ENCODE measurements around the gene EXOC3L1. TPM values are rescaled to one million over a fixed set of nuclear protein-coding genes. Genes with fewer than 3 reads are reported as not detected.

EXOC3L1 gene
- total and polyA plus RNA-seq, 2 of the 4 experiments (the other 2 are of a cell fraction), result not detected

Small RNA genes within 50 kb of the gene (microRNA-seq; reads per million reads assigned to microRNA genes)
- 12.4 to 142 reads per million in 2 experiments for gene MIR328 (ENCODE audit: insufficient read depth in 1 of 2, insufficient read length in 1 of 2, unreplicated experiment in 1 of 2)

Small RNA genes within 50 kb of the gene (small RNA-seq; reads per million reads assigned to genes)
- gene MIR328, result 0 to 9.5 (median 3.0) reads per million in 5 experiments

Other genes with a start within 250 kb of the EXOC3L1 start
- gene CES3, start 228.9 kb downstream of the EXOC3L1 start, total RNA-seq (2012; rRNA removed), result under 0.01 TPM in 1 of 2 replicates, not detected in the other
- gene CES3, start 228.9 kb downstream of the EXOC3L1 start, polyA plus RNA-seq (2012; rRNA removed), result 0.03 and 0.06 TPM in 2 replicates
- 0.72 and 0.83 TPM in 2 replicates for gene CES4A, start 201.5 kb downstream of the EXOC3L1 start, total RNA-seq (2012; rRNA removed)
- gene CES4A, start 201.5 kb downstream of the EXOC3L1 start, polyA plus RNA-seq (2012; rRNA removed), result 4.0 and 4.7 TPM in 2 replicates
- gene CBFB, start 161.0 kb downstream of the EXOC3L1 start, total RNA-seq (2012; rRNA removed), result 48.0 and 110 TPM in 2 replicates
- 39.8 and 44.2 TPM in 2 replicates for gene CBFB, start 161.0 kb downstream of the EXOC3L1 start, polyA plus RNA-seq (2012; rRNA removed)
- gene PHAF1, start 80.2 kb downstream of the EXOC3L1 start, total RNA-seq (2012; rRNA removed), result 13.1 and 14.0 TPM in 2 replicates
- gene PHAF1, start 80.2 kb downstream of the EXOC3L1 start, polyA plus RNA-seq (2012; rRNA removed), result 19.8 and 22.5 TPM in 2 replicates
- gene B3GNT9, start 39.1 kb downstream of the EXOC3L1 start, total RNA-seq (2012; rRNA removed), result 5.0 and 5.3 TPM in 2 replicates
- 12.0 and 13.3 TPM in 2 replicates for gene B3GNT9, start 39.1 kb downstream of the EXOC3L1 start, polyA plus RNA-seq (2012; rRNA removed)
- gene TRADD, start 30.2 kb downstream of the EXOC3L1 start, total RNA-seq (2012; rRNA removed), result 8.1 and 8.6 TPM in 2 replicates
- gene TRADD, start 30.2 kb downstream of the EXOC3L1 start, polyA plus RNA-seq (2012; rRNA removed), result 14.6 and 18.6 TPM in 2 replicates
- 1.9 and 2.3 TPM in 2 replicates for gene FBXL8, start 30.2 kb downstream of the EXOC3L1 start, total RNA-seq (2012; rRNA removed)
- gene FBXL8, start 30.2 kb downstream of the EXOC3L1 start, polyA plus RNA-seq (2012; rRNA removed), result 12.5 and 14.5 TPM in 2 replicates
- gene HSF4, start 25.4 kb downstream of the EXOC3L1 start, total RNA-seq (2012; rRNA removed), result 0.54 and 0.83 TPM in 2 replicates
- 6.7 and 7.5 TPM in 2 replicates for gene HSF4, start 25.4 kb downstream of the EXOC3L1 start, polyA plus RNA-seq (2012; rRNA removed)
- gene NOL3, start 19.6 kb downstream of the EXOC3L1 start, total RNA-seq (2012; rRNA removed), result 5.0 and 6.1 TPM in 2 replicates
- 16.9 and 17.2 TPM in 2 replicates for gene NOL3, start 19.6 kb downstream of the EXOC3L1 start, polyA plus RNA-seq (2012; rRNA removed)
- gene MATCAP1, start 6.2 kb downstream of the EXOC3L1 start, total RNA-seq (2012; rRNA removed), result 7.5 and 8.2 TPM in 2 replicates
- gene MATCAP1, start 6.2 kb downstream of the EXOC3L1 start, polyA plus RNA-seq (2012; rRNA removed), result 43.9 and 47.3 TPM in 2 replicates
- gene E2F4, start 2.0 kb upstream of the EXOC3L1 start, total RNA-seq (2012; rRNA removed), result 57.5 and 63.4 TPM in 2 replicates
- 103 and 106 TPM in 2 replicates for gene E2F4, start 2.0 kb upstream of the EXOC3L1 start, polyA plus RNA-seq (2012; rRNA removed)
- gene ELMO3, start 9.0 kb upstream of the EXOC3L1 start, total RNA-seq (2012; rRNA removed), result 0.28 and 0.36 TPM in 2 replicates
- 1.6 and 1.9 TPM in 2 replicates for gene ELMO3, start 9.0 kb upstream of the EXOC3L1 start, polyA plus RNA-seq (2012; rRNA removed)
- gene TMEM208, start 37.0 kb upstream of the EXOC3L1 start, total RNA-seq (2012; rRNA removed), result 41.7 and 65.6 TPM in 2 replicates
- 66.5 and 68.8 TPM in 2 replicates for gene TMEM208, start 37.0 kb upstream of the EXOC3L1 start, polyA plus RNA-seq (2012; rRNA removed)
- 13.1 and 13.8 TPM in 2 replicates for gene FHOD1, start 57.3 kb upstream of the EXOC3L1 start, total RNA-seq (2012; rRNA removed)
- 64.0 and 71.4 TPM in 2 replicates for gene FHOD1, start 57.3 kb upstream of the EXOC3L1 start, polyA plus RNA-seq (2012; rRNA removed)
- gene SLC9A5, start 58.8 kb upstream of the EXOC3L1 start, total RNA-seq (2012; rRNA removed), result 1.8 and 2.5 TPM in 2 replicates
- gene SLC9A5, start 58.8 kb upstream of the EXOC3L1 start, polyA plus RNA-seq (2012; rRNA removed), result 5.4 and 5.7 TPM in 2 replicates
- 8.3 and 14.0 TPM in 2 replicates for gene PLEKHG4, start 89.4 kb upstream of the EXOC3L1 start, total RNA-seq (2012; rRNA removed)
- 50.7 and 56.8 TPM in 2 replicates for gene PLEKHG4, start 89.4 kb upstream of the EXOC3L1 start, polyA plus RNA-seq (2012; rRNA removed)
- under 0.01 TPM in 1 of 2 replicates, not detected in the other for gene KCTD19, start 136.6 kb upstream of the EXOC3L1 start, total RNA-seq (2012; rRNA removed)
- 0.07 and 0.36 TPM in 2 replicates for gene KCTD19, start 136.6 kb upstream of the EXOC3L1 start, polyA plus RNA-seq (2012; rRNA removed)
- 0.18 TPM in 1 of 2 replicates, not detected in the other for gene LRRC36, start 136.7 kb upstream of the EXOC3L1 start, total RNA-seq (2012; rRNA removed)
- gene LRRC36, start 136.7 kb upstream of the EXOC3L1 start, polyA plus RNA-seq (2012; rRNA removed), result 0.20 and 0.29 TPM in 2 replicates
- 0.54 and 0.56 TPM in 2 replicates for gene TPPP3, start 203.4 kb upstream of the EXOC3L1 start, total RNA-seq (2012; rRNA removed)
- gene TPPP3, start 203.4 kb upstream of the EXOC3L1 start, polyA plus RNA-seq (2012; rRNA removed), result 2.2 and 2.4 TPM in 2 replicates
- 1.7 and 2.0 TPM in 2 replicates for gene ZDHHC1, start 226.3 kb upstream of the EXOC3L1 start, total RNA-seq (2012; rRNA removed)
- 5.9 and 6.1 TPM in 2 replicates for gene ZDHHC1, start 226.3 kb upstream of the EXOC3L1 start, polyA plus RNA-seq (2012; rRNA removed)
- gene HSD11B2, start 241.0 kb upstream of the EXOC3L1 start, total RNA-seq (2012; rRNA removed), result not detected in 2 replicates
- gene HSD11B2, start 241.0 kb upstream of the EXOC3L1 start, polyA plus RNA-seq (2012; rRNA removed), result 0.26 and 0.27 TPM in 2 replicates